H1 (cell line): ENCODE measurements around the gene ATF3.

ENCODE experiments used
- BACH1 ChIP-seq: IDR thresholded peaks from 2 replicates; pipeline ENCODE4 v1.6.1; 2012; ENCODE audit warnings: low read length, improper control_type of control experiment
- BRCA1 ChIP-seq: IDR thresholded peaks from 2 replicates; pipeline ENCODE4 v1.6.1; 2012; ENCODE audit warnings: low read depth, low read length, improper control_type of control experiment
- CREB1 ChIP-seq: IDR thresholded peaks from 2 replicates; pipeline ENCODE4 v1.6.1; 2012; ENCODE audit warnings: inconsistent platforms
- EGR1 ChIP-seq: IDR thresholded peaks from 2 replicates; pipeline ENCODE4 v1.6.1; 2011; ENCODE audit warnings: low read depth, low read length, borderline replicate concordance
- FOSL1 ChIP-seq: IDR thresholded peaks from 2 replicates; pipeline ENCODE4 v1.6.1; 2011; ENCODE audit warnings: mild to moderate bottlenecking, low read depth, low read length, moderate library complexity; ENCODE audit not compliant: insufficient read depth
- PHF8 ChIP-seq: fragments of 200-600 bp; sonication (generic); conservative IDR thresholded peaks from 2 replicates; pipeline ENCODE4 v1.7.1; 2012; ENCODE audit warnings: low read depth, mild to moderate bottlenecking, inconsistent platforms, low read length, moderate library complexity
- POLR2A ChIP-seq, 2 experiments: IDR thresholded peaks; 1 replicate in 1 of 2; 2 replicates in 1 of 2; pipeline ENCODE4 v1.6.1; 2011; ENCODE audit warnings: low read depth in 2 of 2, low read length in 2 of 2, mild to moderate bottlenecking in 2 of 2; ENCODE audit errors: control extremely low read depth in 1 of 2
- POLR2AphosphoS5 ChIP-seq: IDR thresholded peaks from 2 replicates; pipeline ENCODE4 v1.6.1; 2011; ENCODE audit warnings: low read depth, low read length
- RAD21 ChIP-seq, 2 experiments: IDR thresholded peaks in 1 of 2; conservative IDR thresholded peaks in 1 of 2; 2 replicates each; pipeline ENCODE4 v1.6.1; 2011; ENCODE audit warnings: low read depth in 2 of 2, low read length in 2 of 2, improper control_type of control experiment in 1 of 2, inconsistent platforms in 1 of 2, mild to moderate bottlenecking in 1 of 2, moderate library complexity in 1 of 2
- SP1 ChIP-seq: IDR thresholded peaks from 2 replicates; pipeline ENCODE4 v1.6.1; 2011; ENCODE audit warnings: low read depth, low read length
- TCF12 ChIP-seq: IDR thresholded peaks from 2 replicates; pipeline ENCODE4 v1.6.1; 2011; ENCODE audit warnings: low read depth, mild to moderate bottlenecking, low read length
- ZNF274 ChIP-seq: IDR thresholded peaks from 2 replicates; pipeline ENCODE4 v1.7.0; 2012; ENCODE audit warnings: low read length, borderline replicate concordance; ENCODE audit errors: extremely low read depth
- TF ChIP-seq, protein P1 (sequence below), 3 experiments: IDR thresholded peaks; 1 replicate in 2 of 3; 2 replicates in 1 of 3; pipeline versions ENCODE4 v1.5.1 to v1.6.1; 2011; ENCODE audit warnings: low read length in 3 of 3, mild to moderate bottlenecking in 3 of 3, inconsistent platforms in 2 of 3, low read depth in 1 of 3, moderate library complexity in 1 of 3; ENCODE audit not compliant: insufficient read depth in 1 of 3; ENCODE audit errors: control extremely low read depth in 1 of 3
- TF ChIP-seq, protein P2 (sequence below): IDR thresholded peaks from 2 replicates; pipeline ENCODE4 v1.6.1; 2012; ENCODE audit warnings: inconsistent platforms

DNA sequence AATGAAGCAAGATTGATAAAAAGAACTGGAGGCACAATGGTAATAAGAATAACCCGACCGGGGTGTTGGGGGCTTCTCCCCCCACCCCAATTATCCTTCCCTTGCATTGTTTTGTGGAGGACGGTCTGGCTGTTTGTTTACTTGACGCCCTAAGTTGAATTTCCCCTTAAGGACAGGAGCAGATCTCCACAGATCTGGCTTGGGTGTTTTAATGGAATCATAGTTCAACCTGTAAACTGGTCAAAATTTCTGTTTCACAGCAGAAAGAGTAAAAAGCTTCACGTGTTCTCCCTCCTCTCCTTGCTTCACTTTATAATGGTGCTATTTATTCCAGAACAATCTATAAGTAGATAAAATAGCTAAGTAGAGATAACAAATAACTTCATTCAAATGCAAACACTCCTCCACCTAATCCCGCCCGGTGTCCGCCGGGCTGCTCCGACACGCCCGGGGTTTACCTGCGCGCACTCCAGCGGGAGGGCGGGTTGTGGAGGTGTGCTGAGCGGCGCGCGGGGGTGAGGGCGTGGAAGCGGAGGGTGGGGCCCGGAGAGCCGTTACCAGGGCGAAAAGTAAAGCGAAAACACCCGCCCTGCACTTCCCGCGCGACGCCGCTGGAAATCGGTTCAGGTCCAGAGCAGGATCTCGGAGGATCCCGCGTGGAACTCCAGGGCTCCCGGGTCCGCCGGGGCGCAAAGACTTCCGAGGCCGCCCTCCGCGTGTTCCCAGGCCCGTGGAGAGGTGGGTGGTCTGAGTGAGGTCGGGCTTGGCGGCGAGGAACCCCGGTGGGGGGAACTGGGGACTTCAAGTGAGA, 2.0 kb upstream of the ATF3 start:
- TF ChIP-seq POLR2AphosphoS5 (0 out of 2 replicates have a peak, but pooled peaks have one; percentile 22), POLR2A (IDR thresholded peaks at IDR 0.05; ENCODE audit: control extremely low read depth in 1 of 2, low read depth in 2 of 2, low read length in 2 of 2) (no peak), SP1 (no peak), BRCA1 (no peak), RAD21 (IDR thresholded peaks at IDR 0.05 in 1 of 2, conservative IDR thresholded peaks at IDR 0.05 in 1 of 2; ENCODE audit: low read depth in 2 of 2, low read length in 2 of 2) (no peak), PHF8 (no peak), BACH1 (peak; percentile 39), EGR1 (no peak), ZNF274 (no peak), TCF12 (no peak), FOSL1 (no peak), CREB1 (no peak)
- TF ChIP-seq, protein P1, sequence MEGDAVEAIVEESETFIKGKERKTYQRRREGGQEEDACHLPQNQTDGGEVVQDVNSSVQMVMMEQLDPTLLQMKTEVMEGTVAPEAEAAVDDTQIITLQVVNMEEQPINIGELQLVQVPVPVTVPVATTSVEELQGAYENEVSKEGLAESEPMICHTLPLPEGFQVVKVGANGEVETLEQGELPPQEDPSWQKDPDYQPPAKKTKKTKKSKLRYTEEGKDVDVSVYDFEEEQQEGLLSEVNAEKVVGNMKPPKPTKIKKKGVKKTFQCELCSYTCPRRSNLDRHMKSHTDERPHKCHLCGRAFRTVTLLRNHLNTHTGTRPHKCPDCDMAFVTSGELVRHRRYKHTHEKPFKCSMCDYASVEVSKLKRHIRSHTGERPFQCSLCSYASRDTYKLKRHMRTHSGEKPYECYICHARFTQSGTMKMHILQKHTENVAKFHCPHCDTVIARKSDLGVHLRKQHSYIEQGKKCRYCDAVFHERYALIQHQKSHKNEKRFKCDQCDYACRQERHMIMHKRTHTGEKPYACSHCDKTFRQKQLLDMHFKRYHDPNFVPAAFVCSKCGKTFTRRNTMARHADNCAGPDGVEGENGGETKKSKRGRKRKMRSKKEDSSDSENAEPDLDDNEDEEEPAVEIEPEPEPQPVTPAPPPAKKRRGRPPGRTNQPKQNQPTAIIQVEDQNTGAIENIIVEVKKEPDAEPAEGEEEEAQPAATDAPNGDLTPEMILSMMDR (IDR thresholded peaks at IDR 0.05; ENCODE audit: control extremely low read depth in 1 of 3, insufficient read depth in 1 of 3, low read depth in 1 of 3, low read length in 3 of 3): no peak
- TF ChIP-seq, protein P2, sequence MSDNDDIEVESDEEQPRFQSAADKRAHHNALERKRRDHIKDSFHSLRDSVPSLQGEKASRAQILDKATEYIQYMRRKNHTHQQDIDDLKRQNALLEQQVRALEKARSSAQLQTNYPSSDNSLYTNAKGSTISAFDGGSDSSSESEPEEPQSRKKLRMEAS: no peak
